HG03432 (cell line): ENCODE measurements around the gene WNT3.

ENCODE experiments used
- ATAC-seq: cut with Tn5 transposase; IDR thresholded peaks from one replicate; pipeline ENCODE4 v1.9.1; 2021; ENCODE audit warnings: mild to moderate bottlenecking, moderate library complexity; ENCODE audit not compliant: unreplicated experiment

Gene WNT3

GRCh38 chr17:46736100-46736499 lies 82.4 kb downstream of the WNT3 start:
- ATAC-seq, result no peak

GRCh38 chr17:46733837-46734475 lies 84.5 kb downstream of the WNT3 start:
- ATAC-seq, result no peak

GRCh38 chr17:46732754-46733398 lies 85.6 kb downstream of the WNT3 start:
- ATAC-seq, result no peak

- ATAC-seq, result no peak
Measured at GRCh38 chr17:46732160-46732559, 86.3 kb downstream of the WNT3 start.

- ATAC-seq, result no peak
Measured at GRCh38 chr17:46730679-46731078, 87.8 kb downstream of the WNT3 start.

GRCh38 chr17:46730026-46730425 lies 88.5 kb downstream of the WNT3 start:
- ATAC-seq, result no peak

GRCh38 chr17:46727572-46728348 lies 90.7 kb downstream of the WNT3 start:
- ATAC-seq, result no peak

- no peak for ATAC-seq
Measured at GRCh38 chr17:46726206-46726605, 92.3 kb downstream of the WNT3 start.

GRCh38 chr17:46722662-46723285 lies 95.7 kb downstream of the WNT3 start:
- ATAC-seq, result no peak

- ATAC-seq, result no peak
Measured at GRCh38 chr17:46720408-46720807, 98.1 kb downstream of the WNT3 start.

GRCh38 chr17:46719891-46720290 lies 98.6 kb downstream of the WNT3 start:
- no peak for ATAC-seq

- no peak for ATAC-seq
Measured at GRCh38 chr17:46717999-46718398, 100.5 kb downstream of the WNT3 start.
